HG02759 (cell line): ENCODE results near the gene RHEB.

ENCODE experiments used
- ATAC-seq: cut with Tn5 transposase; IDR thresholded peaks from one replicate; pipeline ENCODE4 v1.9.1; 2021; ENCODE audit warnings: mild to moderate bottlenecking, moderate library complexity; ENCODE audit not compliant: unreplicated experiment

The RHEB gene

GRCh38 chr7:151504715-151505326 is 14.9 kb downstream of the RHEB start:
- no peak for ATAC-seq

GRCh38 chr7:151503902-151504714 is 15.6 kb downstream of the RHEB start:
- ATAC-seq, result no peak

- no peak for ATAC-seq
Measured at GRCh38 chr7:151501676-151502075, 18.0 kb downstream of the RHEB start.

- no peak for ATAC-seq
Measured at GRCh38 chr7:151498495-151498894, 21.2 kb downstream of the RHEB start.

GRCh38 chr7:151497306-151497871 is 22.3 kb downstream of the RHEB start:
- ATAC-seq, result no peak

GRCh38 chr7:151495360-151495759 is 24.3 kb downstream of the RHEB start:
- ATAC-seq, result no peak

- ATAC-seq, result no peak
Measured at GRCh38 chr7:151494298-151495284, 25.1 kb downstream of the RHEB start.

- ATAC-seq, result no peak
Measured at GRCh38 chr7:151493083-151493482, 26.6 kb downstream of the RHEB start.

GRCh38 chr7:151491859-151492258 is 27.8 kb downstream of the RHEB start:
- ATAC-seq, result no peak

- ATAC-seq, result no peak
Measured at GRCh38 chr7:151490456-151491105, 29.1 kb downstream of the RHEB start.

- ATAC-seq, result no peak
Measured at GRCh38 chr7:151489498-151489897, 30.2 kb downstream of the RHEB start.

- no peak for ATAC-seq
Measured at GRCh38 chr7:151488096-151488495, 31.6 kb downstream of the RHEB start.

- ATAC-seq, result no peak
Measured at GRCh38 chr7:151487228-151487627, 32.5 kb downstream of the RHEB start.

GRCh38 chr7:151486074-151486473 is 33.6 kb downstream of the RHEB start:
- ATAC-seq, result no peak

- no peak for ATAC-seq
Measured at GRCh38 chr7:151484971-151485707, 34.6 kb downstream of the RHEB start.

- ATAC-seq, result no peak
Measured at GRCh38 chr7:151483711-151483983, 36.0 kb downstream of the RHEB start.

- no peak for ATAC-seq
Measured at GRCh38 chr7:151482883-151483710, 36.6 kb downstream of the RHEB start.

- ATAC-seq, result no peak
Measured at GRCh38 chr7:151481650-151482505, 37.8 kb downstream of the RHEB start.
